Measurements from ENCODE around the gene KRT76.

- TF ChIP-seq RCOR1 (conservative IDR thresholded peaks at IDR 0.05; ENCODE audit: low read depth, low read length): no peak
- no peak for TF ChIP-seq POLR2A (IDR thresholded peaks at IDR 0.05; ENCODE audit: low read depth, low read length)
- TF ChIP-seq RAD21 (IDR thresholded peaks at IDR 0.05; ENCODE audit: insufficient read depth, low read depth, low read length): no peak
- TF ChIP-seq EZH2 (IDR thresholded peaks at IDR 0.05; ENCODE audit: borderline replicate concordance, control insufficient read depth, low read depth, low read length): no peak
- TF ChIP-seq EP300 (IDR thresholded peaks at IDR 0.05; ENCODE audit: borderline replicate concordance in 1 of 2, control insufficient read depth in 1 of 2, low read depth in 2 of 2, low read length in 2 of 2): no peak
- no peak for TF ChIP-seq CTCF (IDR thresholded peaks at IDR 0.05 in 2 of 3, conservative IDR thresholded peaks at IDR 0.05 in 1 of 3; ENCODE audit: control insufficient read depth in 2 of 3, extremely low read depth in 1 of 3, insufficient read depth in 1 of 3, low read depth in 3 of 3, low read length in 3 of 3)
- TF ChIP-seq GABPA (IDR thresholded peaks at IDR 0.05; ENCODE audit: low read depth): no peak
- no peak for TF ChIP-seq WRNIP1 (IDR thresholded peaks at IDR 0.05; ENCODE audit: borderline replicate concordance, low read depth, low read length)
- TF ChIP-seq RBBP5 (conservative IDR thresholded peaks at IDR 0.05): no peak
- no peak for TF ChIP-seq JUND (IDR thresholded peaks at IDR 0.05; ENCODE audit: low read depth, low read length)
- no peak for TF ChIP-seq FOXM1 (IDR thresholded peaks at IDR 0.05; ENCODE audit: low read depth, low read length)
- TF ChIP-seq SUZ12 (IDR thresholded peaks at IDR 0.05; ENCODE audit: unreplicated experiment): no peak
Observed at GRCh38 chr12:52779914-52780313, 2.8 kb upstream of the KRT76 start.

All from GM12878 (cell line).